Cardiac fibroblast (primary cell): ENCODE measurements around the gene PCDHGB7.
"Not testable (repeated sequence)": the region's sequence is repeated elsewhere in the genome, so short reads cannot be mapped to it uniquely, and the experiment has no call there.

Experiments
- DNase-seq, 2 donors: peaks; one replicate each; pipeline versions ENCODE4 v3.0.0 to v3.0.0-alpha.2; 2010; ENCODE audit warnings: low read depth in 2 of 2
- H3K4me3 ChIP-seq, 2 donors: replicated peaks in 1 of 2; 1 replicate in 1 of 2; 2 replicates in 1 of 2; pipeline ENCODE4 v1.5.1; 2011; ENCODE audit warnings: low read depth in 2 of 2, low read length in 2 of 2, mild to moderate bottlenecking in 2 of 2, moderate library complexity in 1 of 2
- CTCF ChIP-seq: IDR thresholded peaks from one replicate; pipeline ENCODE4 v1.5.1; 2011; ENCODE audit warnings: low read depth, mild to moderate bottlenecking, low read length, inconsistent platforms

Gene PCDHGB7

GRCh38 chr5:141422742-141423291, 5.3 kb downstream of the PCDHGB7 start:
- no peak overlapping the region for H3K4me3 ChIP-seq
- no peak for DNase-seq
- TF ChIP-seq CTCF: no peak

DNA sequence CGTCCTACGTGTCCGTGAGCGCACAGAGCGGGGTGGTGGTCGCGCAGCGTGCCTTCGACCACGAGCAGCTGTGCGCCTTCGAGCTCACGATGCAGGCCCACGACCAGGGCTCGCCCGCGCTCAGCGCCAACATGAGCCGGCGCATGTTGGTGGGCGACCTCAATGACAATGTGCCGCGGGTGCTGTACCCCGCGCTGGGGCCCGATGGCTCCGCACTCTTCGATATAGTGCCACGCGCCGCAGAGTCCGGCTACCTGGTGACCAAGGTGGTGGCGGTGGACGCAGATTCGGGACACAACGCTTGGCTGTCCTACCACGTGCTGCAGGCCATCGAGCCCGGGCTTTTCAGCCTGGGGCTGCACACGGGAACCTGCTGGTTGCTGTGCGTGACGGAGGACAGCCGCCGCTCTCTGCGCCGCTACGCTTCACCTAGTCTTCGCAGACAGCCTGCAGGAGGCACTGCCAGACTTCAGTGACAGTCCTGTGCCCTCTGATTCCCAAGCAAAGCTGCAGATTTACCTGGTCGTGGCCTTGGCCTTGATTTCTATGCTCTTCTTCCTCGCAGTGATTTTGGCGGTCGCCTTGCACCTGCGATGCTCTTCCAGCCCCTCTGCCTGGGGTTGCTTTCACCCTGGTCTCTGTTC, 10.4 kb downstream of the PCDHGB7 start:
- no peak overlapping the region for H3K4me3 ChIP-seq
- no peak for DNase-seq
- no peak for TF ChIP-seq CTCF

- H3K4me3 ChIP-seq: peak within 1 kb of the TSS; percentile 43 to 55
- peak; percentile 96 to 97 for DNase-seq
- TF ChIP-seq CTCF: peak; percentile 78
Observed at GRCh38 chr5:141430332-141431113, 13.0 kb downstream of the PCDHGB7 start, which contains the start of gene PCDHGA12. Gene PCDHGA12, plus strand, starts transcription at chr5:141430507. Its CDS starts 253 bp downstream, at chr5:141430760.

DNA sequence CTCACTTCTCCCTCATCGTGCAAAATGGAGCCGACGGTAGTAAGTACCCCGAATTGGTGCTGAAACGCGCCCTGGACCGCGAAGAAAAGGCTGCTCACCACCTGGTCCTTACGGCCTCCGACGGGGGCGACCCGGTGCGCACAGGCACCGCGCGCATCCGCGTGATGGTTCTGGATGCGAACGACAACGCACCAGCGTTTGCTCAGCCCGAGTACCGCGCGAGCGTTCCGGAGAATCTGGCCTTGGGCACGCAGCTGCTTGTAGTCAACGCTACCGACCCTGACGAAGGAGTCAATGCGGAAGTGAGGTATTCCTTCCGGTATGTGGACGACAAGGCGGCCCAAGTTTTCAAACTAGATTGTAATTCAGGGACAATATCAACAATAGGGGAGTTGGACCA, 13.8 kb downstream of the PCDHGB7 start:
- peak; percentile 56 to 59 for DNase-seq
- TF ChIP-seq CTCF: no peak

DNA sequence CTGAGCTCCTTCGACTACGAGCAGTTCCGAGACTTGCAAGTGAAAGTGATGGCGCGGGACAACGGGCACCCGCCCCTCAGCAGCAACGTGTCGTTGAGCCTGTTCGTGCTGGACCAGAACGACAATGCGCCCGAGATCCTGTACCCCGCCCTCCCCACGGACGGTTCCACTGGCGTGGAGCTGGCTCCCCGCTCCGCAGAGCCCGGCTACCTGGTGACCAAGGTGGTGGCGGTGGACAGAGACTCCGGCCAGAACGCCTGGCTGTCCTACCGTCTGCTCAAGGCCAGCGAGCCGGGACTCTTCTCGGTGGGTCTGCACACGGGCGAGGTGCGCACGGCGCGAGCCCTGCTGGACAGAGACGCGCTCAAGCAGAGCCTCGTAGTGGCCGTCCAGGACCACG, 14.8 kb downstream of the PCDHGB7 start:
- not testable (repeated sequence) for DNase-seq, H3K4me3 ChIP-seq

More for the DNA sequence above, 13.8 kb downstream of the PCDHGB7 start:
- H3K4me3 ChIP-seq: peak overlapping the region; percentile 43 to 55

- H3K4me3 ChIP-seq, DNase-seq: not testable (repeated sequence)
Observed at GRCh38 chr5:141432726-141433125, 15.2 kb downstream of the PCDHGB7 start.

DNA sequence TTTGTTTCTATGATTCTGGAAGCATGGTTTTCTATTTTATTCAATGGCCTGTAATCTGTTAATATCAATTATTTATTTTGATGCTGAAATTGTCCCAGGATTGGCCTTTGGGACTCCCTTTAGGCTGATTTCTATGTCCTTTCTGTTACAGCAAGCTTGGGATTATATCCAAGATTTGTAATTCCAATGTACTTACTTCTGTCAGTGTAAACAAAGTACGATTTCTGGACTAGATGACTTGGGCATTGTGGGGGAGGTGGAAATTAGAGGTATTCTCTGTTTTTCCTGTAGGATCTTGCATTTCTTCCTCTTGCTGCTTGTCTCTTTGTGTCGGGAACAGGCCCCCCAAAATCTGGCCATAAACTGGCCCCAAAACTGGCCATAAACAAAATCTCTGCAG, 16.5 kb downstream of the PCDHGB7 start:
- DNase-seq: peak in 1 of 2 donors; percentile 25
- no peak for TF ChIP-seq CTCF
- H3K4me3 ChIP-seq: no peak overlapping the region
